HepG2 (cell line): ENCODE measurements around the gene DQX1. TPM values are rescaled to one million over a fixed set of nuclear protein-coding genes. Genes with fewer than 3 reads are reported as not detected.

Source experiments
- CBX1 ChIP-seq: IDR thresholded peaks from one replicate; pipeline ENCODE4 v1.6.1; 2016; ENCODE audit warnings: antibody characterized with exemption, low read depth
- DPF2 ChIP-seq: sonication (generic); formaldehyde crosslinking; IDR thresholded peaks from 2 replicates; pipeline ENCODE4 v1.4.0; 2020; ENCODE audit warnings: mild to moderate bottlenecking, low read depth, missing genetic modification reagents, borderline replicate concordance
- EHMT2 ChIP-seq: fragments of 200-600 bp; sonication (generic); IDR thresholded peaks from 2 replicates; pipeline ENCODE4 v1.7.0; 2017; ENCODE audit warnings: antibody characterized with exemption, low read depth, low read length, borderline replicate concordance
- FLYWCH1 ChIP-seq: sonication (generic); formaldehyde crosslinking; IDR thresholded peaks from 2 replicates; pipeline ENCODE4 v1.8.1; 2023; ENCODE audit warnings: mild to moderate bottlenecking, missing genetic modification reagents
- GABPA ChIP-seq, 2 experiments: IDR thresholded peaks; 2 replicates each; pipeline ENCODE4 v1.6.1; 2011 to 2016; ENCODE audit warnings: low read depth in 2 of 2, low read length in 1 of 2, missing biosample characterization in 1 of 2, missing genetic modification characterization in 1 of 2
- RXRA ChIP-seq: sonication (generic); formaldehyde crosslinking; IDR thresholded peaks from 2 replicates; pipeline ENCODE4 v1.5.1; 2020; ENCODE audit warnings: missing genetic modification reagents
- SNAI1 ChIP-seq: sonication (generic); formaldehyde crosslinking; IDR thresholded peaks from 2 replicates; pipeline ENCODE4 v1.5.0; 2020; ENCODE audit warnings: mild to moderate bottlenecking, missing genetic modification reagents, borderline replicate concordance
- SOX5 ChIP-seq: IDR thresholded peaks from 2 replicates; pipeline ENCODE4 v1.6.1; 2016; ENCODE audit warnings: borderline replicate concordance
- YY1 ChIP-seq: IDR thresholded peaks from 2 replicates; pipeline ENCODE4 v1.6.1; 2011; ENCODE audit warnings: low read length, low read depth, moderate library complexity, mild to moderate bottlenecking; ENCODE audit not compliant: insufficient read depth, insufficient replicate concordance
- ZNF136 ChIP-seq: sonication (generic); formaldehyde crosslinking; IDR thresholded peaks from 2 replicates; pipeline ENCODE4 v1.8.1; 2022; ENCODE audit warnings: low read depth, mild to moderate bottlenecking, moderate library complexity, missing genetic modification reagents
- ZNF235 ChIP-seq: sonication (generic); formaldehyde crosslinking; IDR thresholded peaks from 2 replicates; pipeline ENCODE4 v1.8.1; 2023; ENCODE audit warnings: mild to moderate bottlenecking, missing genetic modification reagents, borderline replicate concordance
- ZNF296 ChIP-seq: sonication (generic); formaldehyde crosslinking; conservative IDR thresholded peaks from 2 replicates; pipeline ENCODE4 v1.5.0; 2020; ENCODE audit warnings: mild to moderate bottlenecking, missing genetic modification reagents
- ZNF317 ChIP-seq: sonication (generic); formaldehyde crosslinking; IDR thresholded peaks from 2 replicates; pipeline ENCODE4 v1.5.0; 2020; ENCODE audit warnings: mild to moderate bottlenecking, missing genetic modification reagents
- ZNF33B ChIP-seq: sonication (generic); formaldehyde crosslinking; IDR thresholded peaks from 2 replicates; pipeline ENCODE4 v1.5.1; 2020; ENCODE audit warnings: mild to moderate bottlenecking, missing genetic modification reagents
- ZNF546 ChIP-seq: sonication (generic); formaldehyde crosslinking; conservative IDR thresholded peaks from 2 replicates; pipeline ENCODE4 v1.8.1; 2023; ENCODE audit warnings: mild to moderate bottlenecking, missing genetic modification reagents
- ZNF549 ChIP-seq: sonication (generic); formaldehyde crosslinking; IDR thresholded peaks from 2 replicates; pipeline ENCODE4 v1.5.0; 2020; ENCODE audit warnings: missing genetic modification reagents
- ZNF776 ChIP-seq: sonication (generic); formaldehyde crosslinking; IDR thresholded peaks from 2 replicates; pipeline ENCODE4 v1.4.0; 2020; ENCODE audit warnings: mild to moderate bottlenecking, missing genetic modification reagents
- ZNF780A ChIP-seq: sonication (generic); formaldehyde crosslinking; IDR thresholded peaks from 2 replicates; pipeline ENCODE4 v1.8.0; 2022; ENCODE audit warnings: mild to moderate bottlenecking, missing genetic modification reagents, moderate library complexity
- polyA plus RNA-seq, 8 experiments: library from polyadenylated mRNA; depleted of rRNA in 3 of 8; stranded (reverse) in 7 of 8; unstranded in 1 of 8; fragments of >200 nt; fragmentation: Illumina TruSeq in 4 of 8; extraction: Trizol in 4 of 8; gene quantifications; 2 replicates each; pipeline versions ENCODE4 v1.2.1 to v1.2.3, GENCODE V29; 2011 to 2016; ENCODE audit warnings: low read depth in 4 of 8, missing spikeins in 1 of 8, mixed read lengths in 1 of 8; ENCODE audit not compliant: insufficient read depth in 1 of 8
- total RNA-seq, 5 experiments: library from RNA; depleted of rRNA; stranded (reverse); fragments of >200 nt; fragmentation: Illumina TruSeq; extraction: Trizol; gene quantifications; 2 replicates each; pipeline ENCODE4 v1.2.3, GENCODE V29; 2016; ENCODE audit warnings: low read depth in 1 of 5
- TF ChIP-seq, protein P1 (sequence below): sonication (generic); formaldehyde crosslinking; IDR thresholded peaks from 2 replicates; pipeline ENCODE4 v1.5.1; 2020; ENCODE audit warnings: missing genetic modification reagents, mild to moderate bottlenecking, borderline replicate concordance
- TF ChIP-seq, protein P2 (sequence below): sonication (generic); formaldehyde crosslinking; IDR thresholded peaks from 2 replicates; pipeline ENCODE4 v1.5.0; 2020; ENCODE audit warnings: missing genetic modification reagents
- TF ChIP-seq, protein P3 (sequence below): sonication (generic); formaldehyde crosslinking; IDR thresholded peaks from 2 replicates; pipeline ENCODE4 v1.8.0; 2022; ENCODE audit warnings: missing genetic modification reagents, mild to moderate bottlenecking, inconsistent platforms, borderline replicate concordance
- TF ChIP-seq, protein P4 (sequence below): sonication (generic); formaldehyde crosslinking; IDR thresholded peaks from 2 replicates; pipeline ENCODE4 v1.5.0; 2020; ENCODE audit warnings: mild to moderate bottlenecking, missing genetic modification reagents
- TF ChIP-seq, protein P5 (sequence below): IDR thresholded peaks from 2 replicates; pipeline ENCODE4 v1.6.1; 2016; ENCODE audit warnings: missing biosample characterization, missing genetic modification reagents, low read depth

The DQX1 gene
- total and polyA plus RNA-seq, 2 of the 13 experiments (the other 11 are each of a cell fraction or from before 2014, with no cell fraction given): 27.6 to 89.8 TPM

DNA sequence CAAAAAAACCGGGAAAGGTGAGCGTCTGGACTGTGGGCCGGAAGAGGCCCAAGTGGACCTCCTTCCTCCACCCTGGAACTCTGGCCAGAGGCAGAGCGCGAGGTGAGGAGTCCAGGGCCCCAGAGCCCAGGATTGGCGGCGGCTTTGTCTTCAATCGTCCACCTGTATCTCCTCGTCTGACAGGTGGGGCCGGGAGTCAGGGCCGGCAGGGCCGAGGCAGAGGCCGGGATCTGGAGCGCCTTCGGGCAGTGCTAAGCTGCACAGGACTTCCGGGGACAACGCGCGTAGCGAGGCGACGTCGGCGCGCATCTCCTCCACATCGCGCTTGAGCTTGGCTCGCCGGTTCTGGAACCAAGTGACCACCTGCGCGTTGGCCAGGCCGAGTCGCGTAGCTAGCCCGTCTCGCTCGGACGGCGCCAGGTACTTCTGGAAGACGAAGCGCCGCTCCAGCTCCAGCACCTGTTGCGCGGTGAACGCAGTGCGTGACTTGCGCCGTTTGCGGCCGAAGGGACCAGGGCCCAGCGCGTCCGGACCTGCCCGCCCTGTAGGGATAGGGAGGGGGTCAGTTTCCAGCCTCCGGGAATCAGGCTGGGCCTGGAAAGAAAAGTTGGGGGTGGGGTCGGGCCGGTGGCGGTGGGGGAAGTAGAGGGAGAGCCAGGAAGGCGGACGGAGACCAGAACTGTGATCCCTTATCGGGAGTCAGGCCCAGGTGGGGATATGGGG, 28.1 kb downstream of the DQX1 start (continued):
- TF ChIP-seq, protein P1, sequence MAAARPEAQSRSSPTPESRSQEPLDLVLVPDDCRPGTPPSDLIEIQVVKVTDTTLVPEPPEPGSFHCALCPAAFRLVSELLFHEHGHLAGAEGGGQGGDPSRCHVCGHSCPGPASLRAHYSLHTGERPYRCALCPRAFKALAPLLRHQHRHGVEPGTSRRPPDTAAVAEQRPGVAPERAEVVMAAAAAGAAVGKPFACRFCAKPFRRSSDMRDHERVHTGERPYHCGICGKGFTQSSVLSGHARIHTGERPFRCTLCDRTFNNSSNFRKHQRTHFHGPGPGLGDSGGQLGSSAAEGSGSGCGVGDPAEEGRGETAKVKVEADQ (CRISPR knock-in tag): peak; percentile 76; the same call in 1 of the 2 replicates
- TF ChIP-seq GABPA (IDR thresholded peaks at IDR 0.05; ENCODE audit: low read depth, low read length) (no peak), GABPA (CRISPR knock-in tag; IDR thresholded peaks at IDR 0.05; ENCODE audit: low read depth) (peak; percentile 41), FLYWCH1 (CRISPR knock-in tag) (no peak), YY1 (peak; percentile 20), DPF2 (CRISPR knock-in tag) (peak; percentile 9; the same call in 1 of the 2 replicates), ZNF136 (CRISPR knock-in tag) (no peak), ZNF317 (CRISPR knock-in tag) (no peak), SNAI1 (CRISPR knock-in tag) (no peak), ZNF546 (CRISPR knock-in tag) (no peak), RXRA (peak; percentile 65), ZNF33B (CRISPR knock-in tag) (no peak), ZNF776 (CRISPR knock-in tag) (no peak), ZNF549 (CRISPR knock-in tag) (no peak), CBX1 (peak; percentile 46), SOX5 (CRISPR knock-in tag) (no peak), EHMT2 (no peak), ZNF296 (peak; percentile 20), ZNF780A (CRISPR knock-in tag) (no peak; the same call in 1 of the 2 replicates), ZNF235 (CRISPR knock-in tag) (no peak)
- TF ChIP-seq, protein P2, sequence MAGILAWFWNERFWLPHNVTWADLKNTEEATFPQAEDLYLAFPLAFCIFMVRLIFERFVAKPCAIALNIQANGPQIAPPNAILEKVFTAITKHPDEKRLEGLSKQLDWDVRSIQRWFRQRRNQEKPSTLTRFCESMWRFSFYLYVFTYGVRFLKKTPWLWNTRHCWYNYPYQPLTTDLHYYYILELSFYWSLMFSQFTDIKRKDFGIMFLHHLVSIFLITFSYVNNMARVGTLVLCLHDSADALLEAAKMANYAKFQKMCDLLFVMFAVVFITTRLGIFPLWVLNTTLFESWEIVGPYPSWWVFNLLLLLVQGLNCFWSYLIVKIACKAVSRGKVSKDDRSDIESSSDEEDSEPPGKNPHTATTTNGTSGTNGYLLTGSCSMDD (CRISPR knock-in tag): no peak
- TF ChIP-seq, protein P3, sequence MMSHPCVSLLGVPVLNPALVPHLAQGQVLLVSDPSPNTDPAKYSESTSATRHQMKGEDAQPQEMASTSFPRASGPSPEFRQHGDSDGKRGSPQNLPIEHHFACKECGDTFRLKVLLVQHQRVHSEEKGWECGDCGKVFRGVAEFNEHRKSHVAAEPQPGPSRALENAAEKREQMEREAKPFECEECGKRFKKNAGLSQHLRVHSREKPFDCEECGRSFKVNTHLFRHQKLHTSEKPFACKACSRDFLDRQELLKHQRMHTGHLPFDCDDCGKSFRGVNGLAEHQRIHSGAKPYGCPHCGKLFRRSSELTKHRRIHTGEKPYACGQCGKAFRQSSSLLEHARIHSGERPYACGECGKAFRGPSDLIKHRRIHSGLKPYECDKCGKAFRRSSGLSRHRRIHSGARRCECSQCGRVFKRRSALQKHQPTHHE (CRISPR knock-in tag): no peak
- TF ChIP-seq, protein P4, sequence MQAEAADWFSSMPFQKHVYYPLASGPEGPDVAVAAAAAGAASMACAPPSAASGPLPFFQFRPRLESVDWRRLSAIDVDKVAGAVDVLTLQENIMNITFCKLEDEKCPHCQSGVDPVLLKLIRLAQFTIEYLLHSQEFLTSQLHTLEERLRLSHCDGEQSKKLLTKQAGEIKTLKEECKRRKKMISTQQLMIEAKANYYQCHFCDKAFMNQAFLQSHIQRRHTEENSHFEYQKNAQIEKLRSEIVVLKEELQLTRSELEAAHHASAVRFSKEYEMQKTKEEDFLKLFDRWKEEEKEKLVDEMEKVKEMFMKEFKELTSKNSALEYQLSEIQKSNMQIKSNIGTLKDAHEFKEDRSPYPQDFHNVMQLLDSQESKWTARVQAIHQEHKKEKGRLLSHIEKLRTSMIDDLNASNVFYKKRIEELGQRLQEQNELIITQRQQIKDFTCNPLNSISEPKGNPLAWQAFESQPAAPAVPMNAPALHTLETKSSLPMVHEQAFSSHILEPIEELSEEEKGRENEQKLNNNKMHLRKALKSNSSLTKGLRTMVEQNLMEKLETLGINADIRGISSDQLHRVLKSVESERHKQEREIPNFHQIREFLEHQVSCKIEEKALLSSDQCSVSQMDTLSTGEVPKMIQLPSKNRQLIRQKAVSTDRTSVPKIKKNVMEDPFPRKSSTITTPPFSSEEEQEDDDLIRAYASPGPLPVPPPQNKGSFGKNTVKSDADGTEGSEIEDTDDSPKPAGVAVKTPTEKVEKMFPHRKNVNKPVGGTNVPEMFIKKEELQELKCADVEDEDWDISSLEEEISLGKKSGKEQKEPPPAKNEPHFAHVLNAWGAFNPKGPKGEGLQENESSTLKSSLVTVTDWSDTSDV (CRISPR knock-in tag): no peak
- TF ChIP-seq, protein P5, sequence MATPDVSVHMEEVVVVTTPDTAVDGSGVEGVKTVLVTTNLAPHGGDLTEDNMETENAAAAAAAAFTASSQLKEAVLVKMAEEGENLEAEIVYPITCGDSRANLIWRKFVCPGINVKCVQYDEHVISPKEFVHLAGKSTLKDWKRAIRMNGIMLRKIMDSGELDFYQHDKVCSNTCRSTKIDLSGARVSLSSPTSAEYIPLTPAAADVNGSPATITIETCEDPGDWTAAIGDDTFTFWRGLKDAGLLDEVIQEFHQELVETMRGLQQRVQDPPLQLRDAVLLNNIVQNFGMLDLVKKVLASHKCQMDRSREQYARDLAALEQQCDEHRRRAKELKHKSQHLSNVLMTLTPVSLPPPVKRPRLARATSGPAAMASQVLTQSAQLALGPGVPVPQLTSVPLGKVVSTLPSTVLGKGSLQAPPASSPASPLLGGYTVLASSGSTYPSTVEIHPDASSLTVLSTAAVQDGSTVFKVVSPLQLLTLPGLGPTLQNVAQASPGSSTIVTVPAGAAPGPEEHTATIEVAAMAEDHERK (CRISPR knock-in tag): no peak
